ENCODE data around the gene GSC2. TPM values are rescaled to one million over a fixed set of nuclear protein-coding genes. Genes with fewer than 3 reads are reported as not detected.

Gene GSC2
- total and polyA plus RNA-seq, 9 of the 15 experiments (the other 6 are each of a cell fraction or from before 2014, with no cell fraction given): not detected

DNA sequence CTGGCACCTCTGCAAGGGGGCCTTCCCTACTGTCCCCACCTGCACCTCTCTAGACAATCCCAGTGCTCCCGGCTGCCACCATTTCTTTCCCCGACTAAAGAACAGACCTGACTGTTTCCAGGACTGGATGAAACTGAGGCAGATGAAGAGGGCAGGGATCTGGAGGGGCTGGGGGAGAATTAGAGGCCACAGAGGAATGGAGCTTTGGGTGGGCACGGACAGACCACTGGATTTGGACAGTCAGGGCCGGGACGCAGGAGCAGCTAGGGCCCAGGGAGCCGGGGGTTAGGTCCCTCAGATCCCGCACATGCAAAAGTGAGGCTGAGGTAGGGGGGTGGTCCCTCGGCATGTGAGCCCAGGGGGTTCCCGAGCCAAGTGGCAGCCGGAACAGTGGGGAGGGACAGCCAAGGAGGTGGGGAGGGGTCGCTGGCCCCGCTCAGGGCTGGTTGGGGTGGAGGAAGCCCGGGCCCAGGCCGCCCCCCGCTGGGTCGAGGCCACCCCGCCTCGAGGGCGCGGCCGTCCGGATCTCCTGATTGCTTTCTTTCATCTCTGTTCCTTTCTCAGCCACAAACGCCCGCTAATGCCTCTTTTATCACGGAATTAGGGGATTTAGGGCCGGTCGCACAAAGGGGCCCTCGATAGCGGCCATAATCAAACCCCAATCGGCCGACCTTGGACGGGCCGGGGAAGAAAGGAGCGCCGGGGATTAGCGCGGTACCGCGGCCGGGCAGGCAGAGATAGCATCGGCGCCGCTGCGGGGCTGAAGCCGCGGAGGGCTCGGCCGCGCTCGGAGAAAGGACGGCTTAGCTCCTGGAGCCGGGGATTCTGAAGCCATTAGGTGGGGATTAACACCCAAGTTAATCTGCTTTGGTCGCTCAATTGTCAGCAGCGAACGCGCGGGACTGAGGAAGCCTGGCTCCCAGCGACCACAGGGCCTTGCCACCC, 19.2 kb upstream of the GSC2 start (continued):
- no peak for TF ChIP-seq NKRF (IDR thresholded peaks at IDR 0.05; ENCODE audit: borderline replicate concordance)
- TF ChIP-seq ZNF764 (CRISPR knock-in tag; IDR thresholded peaks at IDR 0.05; ENCODE audit: low read depth): peak; percentile 40
- no peak for TF ChIP-seq PURB (CRISPR knock-in tag; IDR thresholded peaks at IDR 0.05; ENCODE audit: low read depth)
- TF ChIP-seq ESRRB (CRISPR knock-in tag; IDR thresholded peaks at IDR 0.05; ENCODE audit: borderline replicate concordance): no peak
- no peak for TF ChIP-seq ZNF197 (CRISPR knock-in tag; IDR thresholded peaks at IDR 0.05; ENCODE audit: low read depth)
- TF ChIP-seq, protein P1, sequence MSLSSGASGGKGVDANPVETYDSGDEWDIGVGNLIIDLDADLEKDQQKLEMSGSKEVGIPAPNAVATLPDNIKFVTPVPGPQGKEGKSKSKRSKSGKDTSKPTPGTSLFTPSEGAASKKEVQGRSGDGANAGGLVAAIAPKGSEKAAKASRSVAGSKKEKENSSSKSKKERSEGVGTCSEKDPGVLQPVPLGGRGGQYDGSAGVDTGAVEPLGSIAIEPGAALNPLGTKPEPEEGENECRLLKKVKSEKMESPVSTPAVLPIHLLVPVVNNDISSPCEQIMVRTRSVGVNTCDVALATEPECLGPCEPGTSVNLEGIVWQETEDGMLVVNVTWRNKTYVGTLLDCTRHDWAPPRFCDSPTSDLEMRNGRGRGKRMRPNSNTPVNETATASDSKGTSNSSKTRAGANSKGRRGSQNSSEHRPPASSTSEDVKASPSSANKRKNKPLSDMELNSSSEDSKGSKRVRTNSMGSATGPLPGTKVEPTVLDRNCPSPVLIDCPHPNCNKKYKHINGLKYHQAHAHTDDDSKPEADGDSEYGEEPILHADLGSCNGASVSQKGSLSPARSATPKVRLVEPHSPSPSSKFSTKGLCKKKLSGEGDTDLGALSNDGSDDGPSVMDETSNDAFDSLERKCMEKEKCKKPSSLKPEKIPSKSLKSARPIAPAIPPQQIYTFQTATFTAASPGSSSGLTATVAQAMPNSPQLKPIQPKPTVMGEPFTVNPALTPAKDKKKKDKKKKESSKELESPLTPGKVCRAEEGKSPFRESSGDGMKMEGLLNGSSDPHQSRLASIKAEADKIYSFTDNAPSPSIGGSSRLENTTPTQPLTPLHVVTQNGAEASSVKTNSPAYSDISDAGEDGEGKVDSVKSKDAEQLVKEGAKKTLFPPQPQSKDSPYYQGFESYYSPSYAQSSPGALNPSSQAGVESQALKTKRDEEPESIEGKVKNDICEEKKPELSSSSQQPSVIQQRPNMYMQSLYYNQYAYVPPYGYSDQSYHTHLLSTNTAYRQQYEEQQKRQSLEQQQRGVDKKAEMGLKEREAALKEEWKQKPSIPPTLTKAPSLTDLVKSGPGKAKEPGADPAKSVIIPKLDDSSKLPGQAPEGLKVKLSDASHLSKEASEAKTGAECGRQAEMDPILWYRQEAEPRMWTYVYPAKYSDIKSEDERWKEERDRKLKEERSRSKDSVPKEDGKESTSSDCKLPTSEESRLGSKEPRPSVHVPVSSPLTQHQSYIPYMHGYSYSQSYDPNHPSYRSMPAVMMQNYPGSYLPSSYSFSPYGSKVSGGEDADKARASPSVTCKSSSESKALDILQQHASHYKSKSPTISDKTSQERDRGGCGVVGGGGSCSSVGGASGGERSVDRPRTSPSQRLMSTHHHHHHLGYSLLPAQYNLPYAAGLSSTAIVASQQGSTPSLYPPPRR (CRISPR knock-in tag; IDR thresholded peaks at IDR 0.05; ENCODE audit: borderline replicate concordance): no peak
- TF ChIP-seq KDM2B (CRISPR knock-in tag; IDR thresholded peaks at IDR 0.05): peak; percentile 99
- no peak for TF ChIP-seq PHB2 (IDR thresholded peaks at IDR 0.05; ENCODE audit: low read depth)
- no peak for TF ChIP-seq KDM4B (IDR thresholded peaks at IDR 0.05; ENCODE audit: borderline replicate concordance in 2 of 2, low read depth in 1 of 2)
- TF ChIP-seq SPI1 (IDR thresholded peaks at IDR 0.05; ENCODE audit: borderline replicate concordance, low read depth, low read length): 0 out of 2 replicates have a peak, but pooled peaks have one; percentile 21
- TF ChIP-seq NCOA2 (IDR thresholded peaks at IDR 0.05; ENCODE audit: partially characterized antibody in 2 of 2): no peak
- no peak for TF ChIP-seq ILF3 (IDR thresholded peaks at IDR 0.05; ENCODE audit: borderline replicate concordance)
- no peak for TF ChIP-seq ZNF3 (CRISPR knock-in tag; IDR thresholded peaks at IDR 0.05)
- TF ChIP-seq ZNF133 (CRISPR knock-in tag; IDR thresholded peaks at IDR 0.05): no peak
- TF ChIP-seq E4F1 (CRISPR knock-in tag; IDR thresholded peaks at IDR 0.05; ENCODE audit: borderline replicate concordance): no peak
- TF ChIP-seq NFE2 (IDR thresholded peaks at IDR 0.05; ENCODE audit: low read depth): no peak
- TF ChIP-seq CTBP1 (IDR thresholded peaks at IDR 0.05; ENCODE audit: borderline replicate concordance): no peak
- TF ChIP-seq RCOR1 (IDR thresholded peaks at IDR 0.05; ENCODE audit: borderline replicate concordance in 1 of 2, low read depth in 2 of 2, low read length in 2 of 2): peak in 1 of 2 experiments; percentile 45; a peak in 1 of 4 replicates

Data from K562 (cell line).